OCI-LY7 (cell line): ENCODE measurements around the gene SHPK.

Experiments used
- CTCF ChIP-seq: fragments of 200-600 bp; sonication (generic); conservative IDR thresholded peaks from 2 replicates; pipeline ENCODE4 v1.5.1; 2014; ENCODE audit warnings: mild to moderate bottlenecking, antibody characterized with exemption, low read length, moderate library complexity, mixed read lengths
- EZH2phosphoT487 ChIP-seq: fragments of 200-600 bp; sonication (generic); IDR thresholded peaks from 2 replicates; pipeline ENCODE4 v1.6.1; 2018; ENCODE audit warnings: low read depth, borderline replicate concordance, mild to moderate bottlenecking, mixed run types, antibody characterized with exemption, low read length, moderate library complexity, mixed read lengths

GRCh38 chr17:3594051-3594800, 41.8 kb downstream of the SHPK start:
- no peak for TF ChIP-seq CTCF
- no peak for TF ChIP-seq EZH2phosphoT487
